Activated naive CD4-positive, alpha-beta T cell (primary cell): ENCODE data around the gene DENND6A.

Experiments used
- DNase-seq, 4 experiments: peaks; one replicate each; lab custom pipeline; 2025; lab: John Stamatoyannopoulos, UW

Gene DENND6A

GRCh38 chr3:57575966-57576626 is 116.8 kb downstream of the DENND6A start:
- no peak for DNase-seq
